NCI-H226 (cell line): ENCODE data around the gene AURKAIP1.

ENCODE experiments used
- DNase-seq: peaks from one replicate; pipeline ENCODE4 v3.0.0-alpha.2; 2015

The AURKAIP1 gene

DNA sequence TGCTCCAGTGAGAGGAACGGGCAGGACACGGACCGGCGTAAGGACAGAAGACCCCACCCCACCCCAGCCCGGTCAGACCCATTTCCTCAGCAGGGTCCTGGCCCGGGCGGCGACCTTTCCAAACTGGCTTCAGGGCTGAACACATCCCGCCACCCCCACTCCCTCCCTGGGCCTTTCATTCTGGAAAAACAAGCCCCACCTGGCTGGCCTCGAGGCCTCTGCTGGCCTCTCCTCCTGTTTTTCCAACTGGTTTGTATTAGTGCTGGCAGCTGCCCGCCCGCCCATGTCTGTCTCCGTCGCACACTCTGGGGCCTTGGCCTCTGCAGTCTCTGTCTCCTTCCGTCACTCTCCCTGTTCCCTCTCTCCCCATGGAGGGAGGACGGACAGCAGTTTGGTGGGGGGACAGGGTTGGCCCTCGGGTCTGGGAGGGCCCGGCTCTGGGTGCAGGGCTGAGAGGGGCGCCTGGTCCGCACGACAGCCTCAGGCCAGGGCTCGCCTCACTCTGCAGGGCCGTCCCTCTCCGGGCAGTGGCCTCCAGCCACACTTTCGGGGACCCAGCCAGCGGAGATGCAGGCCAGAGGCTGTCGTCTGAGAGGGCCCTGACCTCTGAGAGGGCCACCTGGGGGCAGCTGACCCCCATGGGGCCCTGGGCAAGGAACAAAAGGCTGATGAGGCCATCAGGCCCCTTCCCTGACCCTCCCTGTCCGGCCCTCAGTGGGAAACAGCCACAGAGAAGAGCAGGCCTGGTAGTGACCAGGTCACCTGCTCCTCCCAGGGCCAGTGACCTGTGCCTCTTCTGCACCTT lies 15.1 kb downstream of the AURKAIP1 start:
- DNase-seq = no peak

DNA sequence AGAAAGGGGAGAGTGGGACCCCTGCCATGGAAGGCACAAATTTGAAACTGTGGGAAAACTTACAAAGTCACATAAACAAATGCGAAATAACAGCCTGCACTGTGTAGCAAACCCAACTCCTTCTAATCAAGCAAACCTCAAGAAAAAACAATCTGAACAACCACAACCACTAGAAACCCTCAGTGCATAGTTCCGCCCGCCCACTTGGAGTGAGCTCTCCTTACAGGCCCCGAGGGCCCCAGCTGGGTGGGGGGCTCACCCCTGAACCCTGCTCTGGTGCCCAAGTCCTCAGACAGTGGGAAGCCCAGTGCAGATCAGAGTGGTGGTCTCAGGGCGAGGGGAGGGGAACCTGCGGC lies 15.7 kb downstream of the AURKAIP1 start:
- no peak for DNase-seq

DNA sequence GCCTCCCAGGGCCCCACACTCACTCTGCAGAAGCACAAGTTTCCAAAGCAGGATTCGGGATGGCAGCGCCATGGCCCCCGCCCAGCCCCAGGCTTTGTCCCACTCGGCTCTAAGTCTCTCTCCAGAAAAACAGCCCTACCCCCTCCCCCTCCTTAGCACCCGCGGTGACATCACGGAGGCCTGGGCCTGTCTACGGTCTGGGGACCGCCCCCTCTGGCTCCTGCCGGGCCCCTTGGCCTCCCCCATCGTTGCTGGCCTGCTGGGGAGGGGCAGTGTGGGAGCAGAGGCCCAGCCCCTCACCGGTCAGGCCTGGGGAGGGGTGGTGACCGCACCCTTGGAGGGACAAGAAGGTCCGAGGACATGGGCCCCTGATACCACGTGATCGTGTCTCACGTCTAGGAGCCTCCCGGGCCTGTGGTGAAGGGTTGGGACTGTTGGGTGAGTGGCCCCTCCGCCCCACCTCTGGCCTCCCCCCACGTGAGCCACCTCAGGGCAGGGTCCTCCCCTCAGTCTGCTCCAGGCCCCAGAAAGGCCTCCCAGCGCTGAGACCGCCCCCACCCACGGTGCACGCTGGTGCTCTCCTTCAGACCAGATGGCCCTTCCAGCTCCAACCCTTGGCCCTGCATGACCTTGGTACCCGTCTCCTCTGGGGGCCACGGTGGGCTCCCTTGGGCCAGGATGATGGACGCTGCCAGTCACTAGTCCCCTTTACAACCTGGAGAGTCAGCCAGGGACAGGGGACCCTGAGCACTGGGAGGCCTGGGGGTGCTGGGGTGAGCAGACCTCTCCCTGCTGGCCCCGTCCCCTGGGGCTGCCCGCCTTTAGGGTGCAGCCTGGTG lies 16.4 kb downstream of the AURKAIP1 start, which contains the start of gene MXRA8:
Gene MXRA8, minus strand, starts transcription at position 123 of the 839 bp plus-strand sequence. Its CDS starts 51 bp downstream, at position 72.
- DNase-seq = no peak

DNA sequence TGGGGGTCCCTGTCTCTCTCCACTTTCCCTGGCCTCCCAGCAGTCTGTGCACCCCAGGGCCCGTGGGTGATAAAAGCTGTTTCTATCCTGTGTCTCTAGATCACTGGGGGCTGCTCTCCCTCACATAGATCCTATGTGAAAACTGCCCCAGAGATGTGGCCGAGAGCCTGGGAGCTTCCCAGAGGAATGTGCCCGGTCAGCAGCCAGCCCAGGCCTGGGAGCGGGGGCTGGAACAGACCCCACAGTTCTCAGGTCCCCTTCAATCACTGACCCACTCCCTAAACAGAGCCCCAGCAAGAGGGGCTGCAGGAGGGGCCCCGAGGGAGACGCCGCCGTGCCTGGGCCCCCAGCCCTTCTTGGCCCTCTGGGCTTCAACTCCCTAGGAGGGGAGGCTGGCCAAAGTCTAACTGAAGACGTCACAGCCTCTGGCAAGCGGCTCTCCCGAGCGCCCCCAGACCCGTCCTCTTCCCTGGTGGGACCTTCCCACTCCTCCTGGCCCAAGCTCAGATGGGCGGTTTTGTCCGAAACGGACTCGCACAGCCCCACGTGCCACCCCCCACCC lies 17.1 kb downstream of the AURKAIP1 start:
- DNase-seq = no peak

DNA sequence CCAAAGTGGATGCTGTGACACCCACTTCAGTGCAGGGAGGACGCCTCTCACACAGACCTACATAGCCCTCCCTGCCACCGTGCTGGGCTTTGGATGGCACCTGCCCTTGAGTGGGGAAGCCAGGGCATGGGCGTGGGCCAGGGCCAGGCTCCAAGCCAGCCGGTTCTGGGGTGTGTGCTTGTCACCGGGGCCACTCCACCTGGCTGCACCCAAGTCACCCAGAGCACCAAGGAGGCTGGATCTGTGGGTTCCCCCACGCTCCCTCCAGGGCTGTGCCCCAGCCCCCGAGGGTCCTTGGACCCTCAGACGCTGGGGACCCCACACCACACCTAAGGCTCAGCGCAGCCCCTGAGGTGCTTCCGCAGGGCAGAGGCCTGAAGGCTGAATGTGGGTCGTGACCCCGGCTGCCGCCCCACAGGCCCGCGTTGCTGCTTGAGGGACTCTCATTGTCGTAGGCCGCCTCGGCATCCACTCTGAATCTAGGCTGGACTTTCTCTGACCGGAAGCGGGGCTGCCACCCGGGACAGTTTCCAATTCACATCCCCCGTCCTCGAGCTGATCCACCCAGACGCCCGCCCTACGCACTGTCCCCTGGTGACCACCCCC lies 18.1 kb downstream of the AURKAIP1 start:
- DNase-seq = no peak

DNA sequence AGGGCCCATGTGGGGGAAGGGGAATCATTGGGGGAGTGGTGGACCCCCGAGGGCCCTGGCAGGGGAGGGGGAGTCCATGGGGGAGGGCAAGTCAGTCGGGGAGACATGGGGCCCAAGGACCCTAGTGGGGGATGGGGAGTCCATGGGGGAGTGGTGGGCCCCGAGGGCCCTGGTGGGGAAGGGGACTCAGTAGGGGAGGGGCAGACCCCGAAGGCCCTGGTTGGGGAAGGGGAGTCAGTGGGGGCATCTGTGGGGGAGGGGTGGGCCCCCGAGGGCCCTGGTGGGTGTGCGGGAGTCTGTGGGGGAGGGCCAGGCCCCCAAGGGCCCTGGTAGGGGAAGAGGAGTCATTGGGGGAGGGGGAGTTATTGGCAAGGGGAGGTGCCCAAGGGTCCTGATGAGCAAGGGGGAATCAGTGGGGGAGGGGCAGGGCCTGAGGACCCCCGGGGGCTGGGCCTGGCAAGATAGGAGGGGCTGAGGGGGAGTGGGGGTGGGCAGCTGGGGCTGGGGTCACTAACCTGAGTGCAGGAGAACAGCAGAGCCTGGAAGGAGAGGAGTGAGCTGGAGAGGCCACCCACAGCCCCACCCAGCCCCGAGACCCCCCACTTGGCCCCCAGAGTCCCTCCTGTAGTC lies 18.7 kb downstream of the AURKAIP1 start:
- no peak for DNase-seq

DNA sequence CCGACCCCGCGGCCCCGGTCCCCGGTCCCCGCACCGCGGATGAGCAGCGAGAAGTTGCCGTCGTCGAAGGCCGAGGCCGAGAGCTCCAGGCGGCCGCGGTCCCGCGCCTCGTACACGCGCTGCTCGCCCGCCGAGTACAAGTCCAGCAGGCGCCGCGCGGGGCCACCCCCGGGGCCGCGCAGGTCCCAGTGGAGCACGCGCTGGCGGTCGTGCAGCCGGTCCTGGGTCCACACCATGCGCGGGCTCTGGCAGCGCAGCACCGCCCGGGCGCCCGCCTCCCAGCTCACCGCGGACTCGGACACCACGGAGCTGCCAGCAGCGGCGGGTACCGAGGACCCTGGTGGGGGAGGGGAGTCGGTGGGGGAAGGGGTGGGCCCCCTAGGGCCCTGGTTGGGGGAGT lies 19.6 kb downstream of the AURKAIP1 start:
- no peak for DNase-seq

DNA sequence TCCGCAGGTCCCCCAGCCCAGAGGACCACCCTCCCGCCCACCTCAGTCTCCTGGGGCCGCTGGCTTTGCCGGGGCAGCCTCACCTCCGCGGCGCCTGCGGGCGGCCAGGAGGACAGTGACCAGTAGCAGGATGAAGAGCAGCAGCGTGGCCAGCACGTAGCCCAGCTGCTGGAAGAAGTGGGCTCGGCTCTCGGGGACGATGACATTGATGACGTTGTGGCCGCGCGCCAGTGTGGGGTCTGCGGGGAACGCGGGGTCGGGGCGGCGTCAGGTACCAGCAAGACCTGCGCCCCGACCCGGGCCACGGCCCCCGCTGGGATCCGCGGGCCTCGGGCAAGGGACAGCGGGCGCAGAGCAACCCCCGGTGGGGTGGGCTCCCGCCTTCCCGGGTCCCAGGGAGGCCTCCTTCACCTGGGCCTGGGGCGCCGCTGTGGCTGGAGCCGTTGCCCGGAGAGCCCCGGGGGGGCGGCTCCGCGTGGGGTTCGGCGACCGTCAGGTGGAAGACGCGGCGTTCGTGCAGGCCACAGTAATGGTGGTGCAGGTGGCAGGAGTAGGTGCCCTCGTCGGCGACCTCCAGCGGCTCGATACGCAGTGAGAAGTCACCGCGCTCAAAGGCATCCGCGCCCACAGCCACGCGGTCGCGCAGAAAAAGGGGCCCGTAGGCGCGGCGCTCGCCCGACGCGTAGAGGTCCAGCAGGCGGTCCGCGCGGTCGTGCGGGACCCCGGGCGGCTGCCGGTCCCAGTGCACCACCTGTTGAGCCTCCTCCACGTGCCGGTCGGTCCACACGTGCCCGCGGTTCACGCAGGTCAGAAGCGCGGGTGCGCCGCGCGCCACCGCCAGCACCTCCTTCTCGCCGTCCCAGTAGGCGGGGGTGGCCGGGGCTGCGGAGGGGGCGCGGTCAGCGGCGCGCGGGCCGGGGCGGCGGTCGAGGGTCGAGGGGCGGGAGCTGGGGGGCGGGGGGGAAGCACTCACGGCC lies 20.4 kb downstream of the AURKAIP1 start:
- no peak for DNase-seq

DNA sequence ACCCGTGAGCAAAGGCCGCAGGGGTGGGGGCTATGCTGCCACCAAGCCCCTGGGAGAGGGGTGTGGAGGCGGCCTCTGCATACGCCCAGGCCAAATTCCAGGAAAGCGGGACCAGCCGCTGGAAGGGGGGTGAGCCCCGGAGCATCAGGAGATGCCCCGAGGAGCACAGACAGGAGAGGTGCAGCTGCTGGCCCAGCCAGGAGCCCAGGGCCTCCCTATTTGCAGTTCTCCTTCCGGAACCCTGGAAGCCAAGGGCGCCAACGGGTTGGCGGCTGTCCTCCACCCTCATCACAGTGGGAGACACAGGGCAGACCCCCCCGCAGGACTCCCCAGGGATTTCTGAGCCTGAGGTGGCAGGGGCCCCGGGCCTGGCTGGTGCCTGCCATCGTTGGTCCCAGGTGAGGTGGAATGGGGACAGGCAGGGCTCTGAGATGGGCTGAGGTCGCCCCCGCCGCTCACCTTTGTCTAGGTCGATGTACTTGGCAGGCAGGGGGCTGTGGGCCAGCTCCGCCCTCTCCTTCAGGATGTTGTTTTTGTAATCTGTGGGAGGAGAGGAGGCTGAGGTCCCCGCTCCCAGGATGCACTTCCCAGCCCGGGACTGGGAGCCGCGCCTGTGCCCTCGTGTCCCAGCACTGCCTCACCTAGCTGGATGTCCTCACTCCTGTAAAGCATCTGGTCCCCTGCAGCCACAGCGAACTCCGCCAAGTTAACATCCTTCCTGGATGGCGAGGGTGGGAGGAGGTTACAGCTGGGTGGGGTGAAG lies 21.4 kb downstream of the AURKAIP1 start:
- no peak for DNase-seq

DNA sequence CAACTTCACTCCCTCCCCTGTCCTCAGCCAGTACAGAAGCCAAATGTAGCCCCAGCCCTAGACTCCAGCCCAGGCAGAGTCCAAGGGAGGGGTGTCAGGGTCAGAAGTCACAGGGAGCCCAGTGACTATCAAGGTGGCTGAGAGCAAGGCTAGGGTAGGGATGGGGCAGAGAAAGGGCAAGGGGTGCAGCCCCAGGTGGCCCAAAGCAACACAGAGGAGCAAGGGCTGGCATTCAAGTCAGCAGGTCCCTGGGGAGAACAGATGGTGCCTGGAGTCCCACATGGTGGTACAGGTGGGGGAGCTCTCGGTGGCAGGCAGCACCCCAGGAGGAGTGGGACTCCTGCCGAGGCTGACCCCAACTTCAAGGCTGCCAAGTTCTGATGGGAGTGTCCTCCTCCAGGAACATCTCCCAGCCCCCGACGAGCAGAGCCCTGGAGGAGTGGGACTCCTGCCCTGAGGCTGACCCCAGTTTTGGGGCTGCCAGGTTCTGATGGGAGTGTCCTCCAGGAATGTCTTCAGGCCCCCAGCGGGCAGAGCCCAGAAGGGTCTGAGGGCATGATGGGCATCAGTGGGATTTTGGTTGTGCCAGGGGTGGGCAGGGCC lies 22.1 kb downstream of the AURKAIP1 start:
- no peak for DNase-seq

DNA sequence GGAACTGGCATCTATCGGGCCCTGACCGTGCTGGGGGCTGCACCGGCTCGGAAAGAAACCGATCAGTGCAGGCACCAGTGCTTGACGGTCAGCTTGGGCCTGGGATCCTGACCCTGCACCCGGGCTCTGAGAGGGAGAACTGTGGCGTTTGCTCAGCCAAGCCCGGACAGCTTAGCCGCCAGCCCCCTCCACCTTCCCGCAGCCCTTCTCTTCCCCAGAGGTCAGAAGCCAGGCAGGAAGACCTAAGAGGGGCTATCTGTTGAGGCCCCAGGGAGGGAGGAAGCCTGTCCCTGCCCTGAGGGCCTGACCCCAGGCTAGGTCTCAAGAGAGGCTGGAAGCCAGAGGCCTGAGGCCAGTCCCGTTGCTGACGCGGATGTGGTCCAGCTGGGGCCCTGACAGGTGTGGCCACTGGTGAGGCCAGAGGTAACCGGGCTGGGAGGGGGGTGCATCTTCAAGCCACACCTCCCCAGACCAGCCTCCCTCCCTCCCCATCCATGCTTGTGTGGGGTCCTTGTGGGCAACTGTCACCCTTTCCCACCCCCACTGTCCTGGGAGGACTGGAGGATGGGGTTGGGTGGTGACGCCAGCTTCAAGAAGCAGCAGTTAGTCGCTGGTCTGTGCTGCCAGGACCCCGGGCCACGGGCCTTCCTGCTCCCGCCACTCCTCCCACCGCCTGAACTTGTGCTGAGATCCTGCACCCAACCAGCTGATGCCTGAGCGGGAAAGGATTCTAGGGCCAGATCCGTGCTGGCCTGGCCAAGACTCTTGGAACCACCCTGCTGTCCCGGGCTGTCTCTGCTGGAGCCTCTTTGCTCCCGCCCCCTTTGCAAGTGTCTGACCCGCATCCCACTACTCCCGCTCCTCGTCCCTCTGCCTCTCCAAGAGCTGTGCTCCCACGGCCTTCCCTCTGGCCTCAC lies 23.2 kb downstream of the AURKAIP1 start:
- no peak for DNase-seq

DNA sequence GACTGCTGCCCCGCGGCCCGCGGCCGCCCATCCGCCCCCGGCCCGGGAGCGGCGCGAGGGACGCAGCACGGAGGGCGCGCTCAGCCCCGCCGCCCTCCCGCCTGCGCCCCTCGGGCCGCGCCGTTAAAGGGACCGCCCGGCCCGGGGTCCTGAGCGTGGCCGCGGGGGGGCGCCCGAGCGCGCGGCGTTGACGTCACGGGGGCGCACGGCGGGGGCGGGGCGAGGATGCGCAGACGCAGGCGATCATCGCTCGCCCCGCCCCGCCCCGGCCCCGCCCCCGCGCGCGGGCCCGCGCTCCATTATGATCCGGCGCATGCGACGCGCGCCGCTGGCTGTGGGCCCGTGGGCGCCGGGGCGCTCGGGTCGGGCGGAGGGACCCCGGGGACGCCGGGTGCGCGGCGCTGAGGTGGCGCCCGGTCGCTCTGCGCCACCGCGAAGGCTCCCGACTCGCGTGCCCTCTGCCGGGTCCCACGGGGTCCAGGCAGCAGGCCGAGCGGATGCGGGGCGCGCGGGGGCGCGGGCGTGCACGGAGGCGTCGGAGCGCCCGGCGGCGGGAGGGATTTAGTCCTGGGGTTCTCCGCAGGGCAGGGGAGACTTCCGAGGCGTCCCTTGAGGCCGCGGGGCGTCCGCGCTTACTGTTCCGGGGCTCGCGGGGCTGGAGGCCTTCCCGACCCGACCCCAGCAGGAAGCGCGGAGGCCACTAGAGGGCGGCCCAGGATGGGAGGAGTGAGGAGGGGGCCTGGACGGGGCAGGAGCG lies 25.6 kb downstream of the AURKAIP1 start, which contains the start of gene DVL1:
Gene DVL1, minus strand, starts transcription at position 163 of the 757 bp plus-strand sequence. CDS start 353 bp downstream, outside the sequence.
- peak; percentile 48 for DNase-seq

DNA sequence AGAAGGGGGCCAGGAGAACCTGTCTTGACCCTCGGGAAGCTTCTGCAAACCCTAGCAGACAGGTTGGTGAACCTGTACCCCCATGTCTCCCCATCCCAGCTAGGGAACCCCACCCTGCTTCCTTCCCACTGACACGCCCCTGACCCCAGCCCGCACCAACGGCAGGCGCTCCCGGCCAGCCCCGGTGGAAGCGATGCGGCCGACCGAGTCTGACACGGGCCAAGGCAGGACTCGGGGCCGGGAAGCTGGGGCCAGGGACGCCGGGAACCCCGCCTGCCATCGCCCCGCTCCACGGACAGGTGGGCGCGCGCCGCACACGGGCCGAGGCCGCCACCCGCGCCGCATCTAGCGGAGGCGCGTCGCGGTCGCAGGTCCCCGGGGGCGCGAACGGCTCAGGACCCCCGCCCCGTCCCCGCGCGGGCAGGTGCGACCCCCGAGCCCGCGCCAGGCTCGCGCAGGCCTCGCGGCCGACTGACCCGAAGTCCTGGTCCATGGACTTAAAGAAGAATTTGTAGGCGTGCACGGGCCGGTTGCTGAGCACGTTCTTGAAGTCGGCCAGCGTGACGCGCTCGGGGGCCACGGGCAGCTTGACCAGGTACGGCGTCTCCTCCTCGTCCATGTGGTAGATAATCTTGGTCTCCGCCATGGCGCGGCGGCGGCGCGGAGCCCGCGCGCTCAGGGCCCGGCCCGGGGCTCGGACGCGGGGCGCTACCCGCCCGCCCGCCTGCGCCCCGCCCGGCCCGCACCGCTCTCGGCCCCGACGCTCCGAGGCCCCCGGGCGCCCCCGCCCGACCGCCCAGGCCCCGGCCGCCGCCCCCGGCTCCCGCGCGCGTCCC lies 26.4 kb downstream of the AURKAIP1 start:
- DNase-seq = no peak

DNA sequence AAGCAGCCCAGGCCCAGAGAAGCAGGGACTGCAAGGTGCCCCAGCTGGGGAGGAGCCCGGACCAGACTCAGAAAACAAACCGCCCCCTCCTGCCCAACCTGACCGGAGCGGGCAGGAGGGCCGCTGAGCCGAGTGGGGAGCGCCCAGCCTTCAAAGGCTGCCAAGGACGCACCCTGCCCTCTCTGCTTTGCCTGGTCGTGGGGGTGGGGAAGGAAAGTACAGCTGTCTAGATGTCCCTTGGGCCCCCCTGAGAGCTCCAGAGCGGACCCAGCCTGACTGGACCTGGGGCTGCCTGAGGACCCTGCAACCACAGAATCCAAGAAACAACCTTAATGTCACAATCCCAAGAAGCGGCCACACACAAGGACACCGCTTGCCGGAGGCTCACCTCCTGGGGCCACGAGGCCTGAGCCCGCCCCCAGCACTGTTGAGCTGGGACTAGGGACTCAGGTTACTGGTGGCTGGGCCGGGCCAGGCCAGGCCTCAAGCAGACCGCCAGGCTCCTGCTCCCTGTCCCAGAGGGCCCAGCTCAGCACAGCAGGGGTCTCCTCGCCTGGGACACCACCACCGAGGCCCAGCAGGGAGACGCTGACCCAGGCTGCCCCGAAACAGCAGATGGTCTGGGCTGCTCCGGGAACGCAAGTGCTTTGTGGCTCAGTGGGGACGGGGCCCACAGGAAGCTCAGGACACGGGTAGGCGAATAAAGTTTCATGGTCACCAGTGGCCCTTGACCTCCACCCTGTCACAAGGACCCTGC lies 27.2 kb downstream of the AURKAIP1 start:
- DNase-seq = peak; percentile 12

DNA sequence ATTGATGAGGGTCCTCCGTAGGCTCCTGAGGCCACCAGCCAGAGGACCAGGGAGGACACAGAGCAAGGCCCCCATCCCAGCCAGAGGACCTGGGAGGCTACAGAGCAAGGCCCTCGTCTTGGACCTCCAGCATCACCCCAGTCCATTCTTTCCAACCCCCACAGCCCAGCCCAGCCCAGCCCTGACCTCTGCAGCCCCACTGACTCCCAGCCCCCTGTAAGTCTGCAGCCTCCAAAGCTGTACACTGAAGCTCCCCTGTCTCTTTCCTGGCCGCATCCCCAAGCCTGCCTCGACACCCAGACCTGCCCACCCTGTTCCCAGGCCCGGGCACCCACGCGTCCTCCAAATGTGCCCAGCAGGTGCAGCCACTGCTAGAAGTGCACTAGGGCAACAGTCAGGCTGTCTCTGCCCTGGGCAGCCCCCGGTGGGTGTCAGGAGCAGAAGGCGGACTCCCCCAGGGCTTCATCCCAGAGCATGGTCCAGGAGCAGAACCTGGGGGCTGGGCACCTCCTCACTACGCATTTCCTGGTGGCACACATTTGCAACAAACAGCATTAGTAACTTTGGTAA lies 27.9 kb downstream of the AURKAIP1 start:
- no peak for DNase-seq

DNA sequence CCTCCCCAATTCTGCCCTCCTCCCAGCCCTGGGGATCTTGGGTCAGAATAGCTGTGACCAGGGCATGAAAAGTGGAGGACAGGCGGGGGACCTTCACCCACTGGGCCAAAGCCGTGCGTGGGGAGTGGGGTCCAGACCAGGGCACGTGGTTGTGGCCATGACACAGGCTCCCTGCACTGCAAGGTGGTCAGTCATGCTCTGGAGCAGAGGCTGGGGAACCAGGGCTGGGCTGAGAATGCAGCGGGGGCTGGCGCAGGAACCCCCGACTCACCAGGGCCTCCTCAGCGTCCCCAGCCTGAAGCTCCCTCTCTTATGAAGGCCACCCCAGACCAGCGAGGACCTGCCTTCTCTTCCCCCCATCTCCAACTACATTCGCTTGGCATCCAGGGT lies 28.5 kb downstream of the AURKAIP1 start:
- DNase-seq = no peak
